Measurements from ENCODE around the gene TENM4. TPM values are rescaled to one million over a fixed set of nuclear protein-coding genes. Genes with fewer than 3 reads are reported as not detected.

The TENM4 gene
- total and polyA plus RNA-seq, 2 of the 8 experiments (the other 6 are each of a cell fraction or from before 2014, with no cell fraction given), result 3.5 to 7.2 TPM

DNA sequence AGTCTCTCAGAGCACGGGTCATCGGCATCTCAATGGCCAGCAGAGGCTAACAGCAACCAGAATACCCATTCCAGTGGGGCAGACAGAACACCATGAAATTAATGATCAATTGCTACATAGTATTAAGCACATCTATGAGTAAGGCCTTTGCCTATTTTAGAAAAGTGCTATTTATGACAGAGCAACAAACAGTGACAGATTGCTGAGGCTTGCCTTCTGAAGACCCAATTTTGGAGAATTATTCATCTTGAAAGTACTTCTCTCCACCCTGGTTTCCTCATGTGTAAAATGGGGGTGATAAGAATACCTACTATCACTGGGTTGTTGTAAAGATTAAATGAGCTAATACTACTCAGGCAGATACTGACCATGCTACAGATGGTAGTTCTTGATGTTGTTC is 232.7 kb downstream of the TENM4 start:
- CTCF ChIA-PET (ENCODE audit: partially characterized antibody), result no interaction called here
- no peak overlapping the region for H2BK12ac ChIP-seq (ENCODE audit: low read depth, low read length)
- no peaks in the 10 kb centered on the region for H3K36me3 ChIP-seq (ENCODE audit: control insufficient read depth in 2 of 4, insufficient read depth in 4 of 4, low read length in 3 of 4)

More for the DNA sequence above, 232.7 kb downstream of the TENM4 start:
- Histone ChIP-seq H3K56ac (replicated peaks; ENCODE audit: insufficient read length, low read depth, low read length) (no peak overlapping the region), H4K91ac (replicated peaks; ENCODE audit: insufficient read length, low read length) (no peak overlapping the region), H3K14ac (ENCODE audit: insufficient read length) (no peak overlapping the region), H3K9me3 (ENCODE audit: insufficient read depth in 2 of 2, low read depth in 1 of 2, low read length in 1 of 2) (no peaks in the 10 kb centered on the region), H3K4me1 (replicated peaks in 1 of 4; ENCODE audit: control insufficient read depth in 3 of 4, insufficient read depth in 4 of 4, low read length in 3 of 4) (peaks cover 0 to 2% (median 0%) of the 10 kb centered on the region in 4 experiments; a peak in 1 of 7 replicates), H2BK120ac (replicated peaks; ENCODE audit: low read depth, low read length) (no peak overlapping the region), H2BK15ac (ENCODE audit: low read length) (no peak overlapping the region), H3K4ac (replicated peaks; ENCODE audit: insufficient read length, low read depth, low read length) (no peak overlapping the region), H3K4me3 (ENCODE audit: extremely low read depth in 1 of 4, insufficient read depth in 2 of 4, low read depth in 3 of 4, low read length in 4 of 4) (no peak overlapping the region), H3K18ac (ENCODE audit: extremely low read depth, low read length) (no peak overlapping the region), H4K5ac (ENCODE audit: insufficient read length, low read depth, low read length) (no peak overlapping the region), H2BK20ac (ENCODE audit: low read length) (no peak overlapping the region), H3K79me1 (ENCODE audit: low read depth, low read length) (no peaks in the 10 kb centered on the region), H2BK5ac (ENCODE audit: low read depth, low read length) (no peak overlapping the region), H2AFZ (ENCODE audit: low read length) (no peak overlapping the region), H3K23ac (ENCODE audit: insufficient read length) (no peak overlapping the region), H4K8ac (ENCODE audit: extremely low read depth, insufficient read depth, low read length) (no peak overlapping the region), H3K79me2 (ENCODE audit: control insufficient read depth in 1 of 2, insufficient read depth in 2 of 2, low read length in 2 of 2) (no peaks in the 10 kb centered on the region), H3K9ac (replicated peaks in 1 of 4; ENCODE audit: extremely low read depth in 1 of 4, low read depth in 3 of 4, low read length in 3 of 4) (no peak overlapping the region), H3K4me2 (ENCODE audit: insufficient read depth in 1 of 2, low read depth in 2 of 2, low read length in 2 of 2) (no peak overlapping the region), H3K23me2 (ENCODE audit: low read depth, low read length) (no peaks in the 10 kb centered on the region), H3K27me3 (replicated peaks in 1 of 4; ENCODE audit: control insufficient read depth in 3 of 4, extremely low read depth in 1 of 4, insufficient read depth in 3 of 4, low read length in 3 of 4) (no peaks in the 10 kb centered on the region), H4K20me1 (replicated peaks in 1 of 2; ENCODE audit: control insufficient read depth in 1 of 2, insufficient read depth in 2 of 2, low read length in 2 of 2) (peaks cover 0 to 1% of the 10 kb centered on the region in 2 experiments), H3K27ac (ENCODE audit: low read depth, low read length) (no peak overlapping the region), H2AK5ac (ENCODE audit: low read depth, low read length) (no peak overlapping the region)
- WGBS, 2 experiments (ENCODE audit: extremely low coverage in 1 of 2, insufficient coverage in 1 of 2, insufficient read length in 1 of 2, insufficient replicate concordance in 2 of 2, low coverage in 1 of 2, low lambda C conversion rate in 2 of 2, missing lambda C conversion rate in 1 of 2), result 93% methylated on average over 2 of the region's 2 CpGs; no CpG with 5 or more reads in 1 of the 2 experiments
- DNase-seq (ENCODE audit: low read depth in 1 of 2, low spot score in 2 of 2) (no peak), FAIRE-seq (no peak)
- POLR2A ChIA-PET (ENCODE audit: partially characterized antibody), result no interaction called here
- TF ChIP-seq RXRA (IDR thresholded peaks at IDR 0.05; ENCODE audit: insufficient read depth, low read depth, low read length) (no peak), EZH2 (IDR thresholded peaks at IDR 0.05; ENCODE audit: low read depth, low read length, severe bottlenecking) (no peak), RAD21 (IDR thresholded peaks at IDR 0.05 in 1 of 2, conservative IDR thresholded peaks at IDR 0.05 in 1 of 2; ENCODE audit: low read depth in 2 of 2, low read length in 2 of 2) (no peak), PHF8 (conservative IDR thresholded peaks at IDR 0.05; ENCODE audit: low read depth, low read length) (no peak), MAFK (IDR thresholded peaks at IDR 0.05; ENCODE audit: low read depth, low read length) (no peak), SUZ12 (IDR thresholded peaks at IDR 0.05; ENCODE audit: low read length) (no peak), SAP30 (IDR thresholded peaks at IDR 0.05; ENCODE audit: insufficient read depth, insufficient replicate concordance, low read length) (no peak)
- TF ChIP-seq, protein P1, sequence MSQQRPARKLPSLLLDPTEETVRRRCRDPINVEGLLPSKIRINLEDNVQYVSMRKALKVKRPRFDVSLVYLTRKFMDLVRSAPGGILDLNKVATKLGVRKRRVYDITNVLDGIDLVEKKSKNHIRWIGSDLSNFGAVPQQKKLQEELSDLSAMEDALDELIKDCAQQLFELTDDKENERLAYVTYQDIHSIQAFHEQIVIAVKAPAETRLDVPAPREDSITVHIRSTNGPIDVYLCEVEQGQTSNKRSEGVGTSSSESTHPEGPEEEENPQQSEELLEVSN (IDR thresholded peaks at IDR 0.05), result no peak
